ENCODE results near the gene PPP3R1. TPM values are rescaled to one million over a fixed set of nuclear protein-coding genes. Genes with fewer than 3 reads are reported as not detected.

Gene PPP3R1
- total RNA-seq, 1 experiment from 2014 or later: 55.9 TPM

- Histone ChIP-seq H3K27ac (ENCODE audit: low read length) (no peak overlapping the region), H4K20me1 (ENCODE audit: insufficient read depth, low read depth, low read length) (peaks cover 89% of the 10 kb centered on the region), H2AFZ (ENCODE audit: low read length) (no peak overlapping the region), H3K36me3 (ENCODE audit: insufficient read depth, low read length) (peaks cover 16% of the 10 kb centered on the region; the same call in 1 of the 2 replicates), H3K4me1 (ENCODE audit: low read length) (peaks cover 79% of the 10 kb centered on the region), H3K27me3 (ENCODE audit: low read length) (no peaks in the 10 kb centered on the region), H3K9me3 (ENCODE audit: low read length) (no peaks in the 10 kb centered on the region), H3K9me2 (replicated peaks; ENCODE audit: insufficient read depth, low read length) (no peaks in the 10 kb centered on the region), H3K79me2 (ENCODE audit: low read length) (peaks cover 100% of the 10 kb centered on the region), H3K4me2 (ENCODE audit: low read depth, low read length, poor library complexity, severe bottlenecking) (no peak overlapping the region), H3K4me3 (ENCODE audit: low read length) (no peak overlapping the region), H3K9ac (ENCODE audit: low read length) (no peak overlapping the region)
- no peak for DNase-seq
Measured at GRCh38 chr2:68245066-68245465, 7.3 kb downstream of the PPP3R1 start.

GRCh38 chr2:68244456-68244855 lies 7.9 kb downstream of the PPP3R1 start:
- peaks cover 10% of the 10 kb centered on the region; the same call in 1 of the 2 replicates for H3K36me3 ChIP-seq (ENCODE audit: insufficient read depth, low read length)
- H3K4me3 ChIP-seq (ENCODE audit: low read length): no peak overlapping the region
- peaks cover 100% of the 10 kb centered on the region for H3K79me2 ChIP-seq (ENCODE audit: low read length)
- H3K4me2 ChIP-seq (ENCODE audit: low read depth, low read length, poor library complexity, severe bottlenecking): no peak overlapping the region
- H3K27ac ChIP-seq (ENCODE audit: low read length): no peak overlapping the region
- DNase-seq: no peak
- peaks cover 79% of the 10 kb centered on the region for H3K4me1 ChIP-seq (ENCODE audit: low read length)
- H4K20me1 ChIP-seq (ENCODE audit: insufficient read depth, low read depth, low read length): peaks cover 89% of the 10 kb centered on the region
- no peak overlapping the region for H2AFZ ChIP-seq (ENCODE audit: low read length)
- no peak overlapping the region for H3K9ac ChIP-seq (ENCODE audit: low read length)
- no peaks in the 10 kb centered on the region for H3K9me3 ChIP-seq (ENCODE audit: low read length)
- no peaks in the 10 kb centered on the region for H3K27me3 ChIP-seq (ENCODE audit: low read length)
- no peaks in the 10 kb centered on the region for H3K9me2 ChIP-seq (replicated peaks; ENCODE audit: insufficient read depth, low read length)

- no peaks in the 10 kb centered on the region for H3K27me3 ChIP-seq (ENCODE audit: low read length)
- H3K4me2 ChIP-seq (ENCODE audit: low read depth, low read length, poor library complexity, severe bottlenecking): no peak overlapping the region
- no peak overlapping the region for H2AFZ ChIP-seq (ENCODE audit: low read length)
- DNase-seq: no peak
- no peak overlapping the region for H3K9ac ChIP-seq (ENCODE audit: low read length)
- no peak overlapping the region for H3K27ac ChIP-seq (ENCODE audit: low read length)
- peaks cover 100% of the 10 kb centered on the region for H3K79me2 ChIP-seq (ENCODE audit: low read length)
- H3K4me1 ChIP-seq (ENCODE audit: low read length): peaks cover 79% of the 10 kb centered on the region
- peaks cover 83% of the 10 kb centered on the region for H4K20me1 ChIP-seq (ENCODE audit: insufficient read depth, low read depth, low read length)
- no peaks in the 10 kb centered on the region for H3K9me2 ChIP-seq (replicated peaks; ENCODE audit: insufficient read depth, low read length)
- no peak overlapping the region for H3K4me3 ChIP-seq (ENCODE audit: low read length)
- no peaks in the 10 kb centered on the region for H3K9me3 ChIP-seq (ENCODE audit: low read length)
- H3K36me3 ChIP-seq (ENCODE audit: insufficient read depth, low read length): peaks cover 5% of the 10 kb centered on the region; the same call in 1 of the 2 replicates
Measured at GRCh38 chr2:68241732-68242131, 10.6 kb downstream of the PPP3R1 start.

GRCh38 chr2:68240446-68240845 lies 11.9 kb downstream of the PPP3R1 start:
- no peak for DNase-seq
- Histone ChIP-seq H3K27ac (ENCODE audit: low read length) (no peak overlapping the region), H3K4me1 (ENCODE audit: low read length) (peaks cover 84% of the 10 kb centered on the region), H3K9me2 (replicated peaks; ENCODE audit: insufficient read depth, low read length) (no peaks in the 10 kb centered on the region), H3K27me3 (ENCODE audit: low read length) (no peaks in the 10 kb centered on the region), H3K36me3 (ENCODE audit: insufficient read depth, low read length) (peaks cover 3% of the 10 kb centered on the region; the same call in 1 of the 2 replicates), H2AFZ (ENCODE audit: low read length) (no peak overlapping the region), H3K79me2 (ENCODE audit: low read length) (peaks cover 100% of the 10 kb centered on the region), H3K9me3 (ENCODE audit: low read length) (no peaks in the 10 kb centered on the region), H3K4me3 (ENCODE audit: low read length) (no peak overlapping the region), H3K9ac (ENCODE audit: low read length) (no peak overlapping the region), H4K20me1 (ENCODE audit: insufficient read depth, low read depth, low read length) (peaks cover 85% of the 10 kb centered on the region), H3K4me2 (ENCODE audit: low read depth, low read length, poor library complexity, severe bottlenecking) (peak overlapping the region; percentile 3)

- Histone ChIP-seq H3K27me3 (ENCODE audit: low read length) (no peaks in the 10 kb centered on the region), H3K4me3 (ENCODE audit: low read length) (no peak overlapping the region), H3K9me2 (replicated peaks; ENCODE audit: insufficient read depth, low read length) (no peaks in the 10 kb centered on the region), H2AFZ (ENCODE audit: low read length) (no peak overlapping the region), H3K36me3 (ENCODE audit: insufficient read depth, low read length) (peaks cover 4% of the 10 kb centered on the region; the same call in 1 of the 2 replicates), H3K27ac (ENCODE audit: low read length) (no peak overlapping the region), H3K4me2 (ENCODE audit: low read depth, low read length, poor library complexity, severe bottlenecking) (peak overlapping the region; percentile 28), H4K20me1 (ENCODE audit: insufficient read depth, low read depth, low read length) (peaks cover 75% of the 10 kb centered on the region), H3K9ac (ENCODE audit: low read length) (no peak overlapping the region), H3K79me2 (ENCODE audit: low read length) (peaks cover 100% of the 10 kb centered on the region), H3K4me1 (ENCODE audit: low read length) (peaks cover 88% of the 10 kb centered on the region), H3K9me3 (ENCODE audit: low read length) (no peaks in the 10 kb centered on the region)
- no peak for DNase-seq
Measured at GRCh38 chr2:68238955-68239822, 13.1 kb downstream of the PPP3R1 start.

- H3K27ac ChIP-seq (ENCODE audit: low read length): 0 out of 2 replicates have a peak overlapping the region, but pooled peaks have one; percentile 3
- peak overlapping the region; percentile 28 for H3K4me2 ChIP-seq (ENCODE audit: low read depth, low read length, poor library complexity, severe bottlenecking)
- peaks cover 68% of the 10 kb centered on the region for H4K20me1 ChIP-seq (ENCODE audit: insufficient read depth, low read depth, low read length)
Measured at GRCh38 chr2:68237976-68238580, 14.3 kb downstream of the PPP3R1 start.

GRCh38 chr2:68237404-68237803 lies 14.9 kb downstream of the PPP3R1 start:
- H3K4me3 ChIP-seq (ENCODE audit: low read length): no peak overlapping the region
- no peak overlapping the region for H3K9ac ChIP-seq (ENCODE audit: low read length)
- 0 out of 2 replicates have a peak overlapping the region, but pooled peaks have one; percentile 28 for H3K27ac ChIP-seq (ENCODE audit: low read length)
- DNase-seq: no peak
- peaks cover 100% of the 10 kb centered on the region for H3K79me2 ChIP-seq (ENCODE audit: low read length)
- H3K9me3 ChIP-seq (ENCODE audit: low read length): no peaks in the 10 kb centered on the region
- peaks cover 4% of the 10 kb centered on the region; the same call in 1 of the 2 replicates for H3K36me3 ChIP-seq (ENCODE audit: insufficient read depth, low read length)
- peak overlapping the region; percentile 28 for H3K4me2 ChIP-seq (ENCODE audit: low read depth, low read length, poor library complexity, severe bottlenecking)
- H4K20me1 ChIP-seq (ENCODE audit: insufficient read depth, low read depth, low read length): peaks cover 61% of the 10 kb centered on the region
- H3K4me1 ChIP-seq (ENCODE audit: low read length): peaks cover 93% of the 10 kb centered on the region
- no peak overlapping the region for H2AFZ ChIP-seq (ENCODE audit: low read length)
- no peaks in the 10 kb centered on the region for H3K9me2 ChIP-seq (replicated peaks; ENCODE audit: insufficient read depth, low read length)
- no peaks in the 10 kb centered on the region for H3K27me3 ChIP-seq (ENCODE audit: low read length)

More at GRCh38 chr2:68237976-68238580, 14.3 kb downstream of the PPP3R1 start:
- no peak for DNase-seq
- Histone ChIP-seq H2AFZ (ENCODE audit: low read length) (no peak overlapping the region), H3K79me2 (ENCODE audit: low read length) (peaks cover 100% of the 10 kb centered on the region), H3K4me3 (ENCODE audit: low read length) (no peak overlapping the region), H3K4me1 (ENCODE audit: low read length) (peaks cover 89% of the 10 kb centered on the region), H3K27me3 (ENCODE audit: low read length) (no peaks in the 10 kb centered on the region), H3K9me2 (replicated peaks; ENCODE audit: insufficient read depth, low read length) (no peaks in the 10 kb centered on the region), H3K36me3 (ENCODE audit: insufficient read depth, low read length) (peaks cover 4% of the 10 kb centered on the region; the same call in 1 of the 2 replicates), H3K9ac (ENCODE audit: low read length) (no peak overlapping the region), H3K9me3 (ENCODE audit: low read length) (no peaks in the 10 kb centered on the region)

GRCh38 chr2:68236876-68237275 lies 15.5 kb downstream of the PPP3R1 start:
- Histone ChIP-seq H3K9me3 (ENCODE audit: low read length) (no peaks in the 10 kb centered on the region), H4K20me1 (ENCODE audit: insufficient read depth, low read depth, low read length) (peaks cover 56% of the 10 kb centered on the region), H3K4me2 (ENCODE audit: low read depth, low read length, poor library complexity, severe bottlenecking) (peak overlapping the region; percentile 28), H2AFZ (ENCODE audit: low read length) (no peak overlapping the region), H3K79me2 (ENCODE audit: low read length) (peaks cover 98% of the 10 kb centered on the region), H3K27ac (ENCODE audit: low read length) (peak overlapping the region; percentile 28), H3K27me3 (ENCODE audit: low read length) (no peaks in the 10 kb centered on the region), H3K4me1 (ENCODE audit: low read length) (peaks cover 92% of the 10 kb centered on the region), H3K36me3 (ENCODE audit: insufficient read depth, low read length) (peaks cover 4% of the 10 kb centered on the region; the same call in 1 of the 2 replicates), H3K4me3 (ENCODE audit: low read length) (no peak overlapping the region), H3K9ac (ENCODE audit: low read length) (no peak overlapping the region), H3K9me2 (replicated peaks; ENCODE audit: insufficient read depth, low read length) (no peaks in the 10 kb centered on the region)
- no peak for DNase-seq

Data from Karpas-422 (cell line).